CD14-positive monocyte (primary cell): Measurements from ENCODE around the gene LAMC3. TPM values are rescaled to one million over a fixed set of nuclear protein-coding genes. Genes with fewer than 3 reads are reported as not detected.

Experiments
- DNase-seq, 3 donors: peaks; one replicate each; pipeline ENCODE4 v3.0.0-alpha.2; 2011 to 2022
- H2AFZ ChIP-seq: 2 replicates; pipeline ENCODE4 v1.6.0; 2012; ENCODE audit warnings: mild to moderate bottlenecking, low read depth, low read length, inconsistent platforms; ENCODE audit not compliant: insufficient read depth, poor library complexity, severe bottlenecking
- H3K27ac ChIP-seq, 2 donors: 1 replicate in 1 of 2; 2 replicates in 1 of 2; pipeline ENCODE4 v1.5.1; 2012 to 2013; ENCODE audit warnings: low read length in 2 of 2, control low read depth in 1 of 2, inconsistent platforms in 1 of 2, low read depth in 1 of 2, mild to moderate bottlenecking in 1 of 2
- H3K27me3 ChIP-seq, 2 donors: one replicate each; pipeline versions ENCODE4 v1.6.0 to v1.6.1; 2011 to 2013; ENCODE audit warnings: low read length in 2 of 2; ENCODE audit not compliant: control insufficient read depth in 2 of 2, insufficient read depth in 2 of 2
- H3K36me3 ChIP-seq, 2 donors: replicated peaks in 1 of 2; 1 replicate in 1 of 2; 2 replicates in 1 of 2; pipeline versions ENCODE4 v1.5.1 to v1.6.1; 2012 to 2013; ENCODE audit warnings: low read length in 2 of 2, control low read depth in 1 of 2, inconsistent platforms in 1 of 2, mild to moderate bottlenecking in 1 of 2; ENCODE audit not compliant: insufficient read depth in 2 of 2, control insufficient read depth in 1 of 2
- H3K4me1 ChIP-seq, 2 donors: 1 replicate in 1 of 2; 2 replicates in 1 of 2; pipeline versions ENCODE4 v1.5.1 to v1.6.1; 2012 to 2013; ENCODE audit warnings: low read length in 2 of 2, control low read depth in 1 of 2, inconsistent platforms in 1 of 2, mild to moderate bottlenecking in 1 of 2, moderate library complexity in 1 of 2; ENCODE audit not compliant: insufficient read depth in 2 of 2, control insufficient read depth in 1 of 2
- H3K4me2 ChIP-seq: replicated peaks from 2 replicates; pipeline ENCODE3; 2012; ENCODE audit warnings: low read length, moderate library complexity, mild to moderate bottlenecking; ENCODE audit not compliant: poor library complexity, severe bottlenecking; ENCODE audit errors: extremely low read depth
- H3K4me3 ChIP-seq, 3 experiments: fragments of 200-600 bp in 1 of 3; sonication (generic) in 1 of 3; replicated peaks in 1 of 3; 1 replicate in 2 of 3; 2 replicates in 1 of 3; pipeline ENCODE4 v1.5.1; 2011 to 2013; ENCODE audit warnings: low read length in 3 of 3, mild to moderate bottlenecking in 3 of 3, control low read depth in 2 of 3, low read depth in 2 of 3, inconsistent platforms in 1 of 3, moderate library complexity in 1 of 3
- H3K79me2 ChIP-seq: 2 replicates; pipeline ENCODE4 v1.6.0; 2012; ENCODE audit warnings: mild to moderate bottlenecking, control low read depth, inconsistent platforms, low read length, moderate library complexity; ENCODE audit not compliant: insufficient read depth
- H3K9ac ChIP-seq: 2 replicates; pipeline ENCODE4 v1.6.0; 2017; ENCODE audit warnings: low read length, mild to moderate bottlenecking; ENCODE audit not compliant: insufficient read depth, poor library complexity, severe bottlenecking
- H3K9me3 ChIP-seq, 2 donors: replicated peaks in 1 of 2; 1 replicate in 1 of 2; 2 replicates in 1 of 2; pipeline versions ENCODE4 v1.5.1 to v1.6.1; 2012 to 2013; ENCODE audit warnings: low read length in 2 of 2, control low read depth in 1 of 2; ENCODE audit not compliant: control insufficient read depth in 1 of 2, insufficient read depth in 1 of 2
- H4K20me1 ChIP-seq: 2 replicates; pipeline ENCODE4 v1.6.0; 2012; ENCODE audit warnings: mild to moderate bottlenecking, low read length, control low read depth, moderate library complexity; ENCODE audit not compliant: insufficient read depth
- H3K27ac Mint-ChIP-seq, 7 donors: one replicate each; pipeline ENCODE4 v1.8.0; 2020; ENCODE audit warnings: mild to moderate bottlenecking in 7 of 7, mixed read lengths in 7 of 7, moderate library complexity in 6 of 7, inconsistent platforms in 2 of 7
- H3K27me3 Mint-ChIP-seq, 3 donors: one replicate each; pipeline ENCODE4 v1.8.0; 2021 to 2022; ENCODE audit warnings: low read depth in 3 of 3, mild to moderate bottlenecking in 3 of 3, mixed read lengths in 3 of 3, moderate library complexity in 3 of 3, inconsistent platforms in 1 of 3
- H3K36me3 Mint-ChIP-seq, 2 donors: one replicate each; pipeline ENCODE4 v1.8.0; 2020; ENCODE audit warnings: mixed read lengths in 2 of 2, inconsistent platforms in 1 of 2, mild to moderate bottlenecking in 1 of 2
- H3K4me1 Mint-ChIP-seq: one replicate; pipeline ENCODE4 v1.8.0; 2020; ENCODE audit warnings: mild to moderate bottlenecking, mixed read lengths
- H3K4me3 Mint-ChIP-seq, 2 donors: one replicate each; pipeline ENCODE4 v1.8.0; 2020; ENCODE audit warnings: mild to moderate bottlenecking in 2 of 2, mixed read lengths in 2 of 2, moderate library complexity in 1 of 2
- H3K9me3 Mint-ChIP-seq, 7 donors: one replicate each; pipeline ENCODE4 v1.8.0; 2020 to 2022; ENCODE audit warnings: mixed read lengths in 7 of 7, mild to moderate bottlenecking in 6 of 7, moderate library complexity in 6 of 7, inconsistent platforms in 2 of 7
- CTCF ChIP-seq: fragments of 200-600 bp; IDR thresholded peaks from one replicate; pipeline ENCODE4 v1.8.0; 2022; ENCODE audit warnings: antibody characterized with exemption, mild to moderate bottlenecking
- WGBS: methylation state at CpG from one replicate; pipeline ENCODE4 v1.1.5; 2013; ENCODE audit warnings: missing lambda C conversion rate; ENCODE audit not compliant: insufficient coverage; 5-methylcytosine and 5-hydroxymethylcytosine counted together
- intact Hi-C, 2 donors: fragments of 100-400 bp; cut with micrococcal nuclease; formaldehyde crosslinking; loops; one replicate each; pipeline versions ENCODE4 v1.15.0 to v1.15.1; 2023
- polyA plus RNA-seq, 3 donors: library from polyadenylated mRNA; depleted of rRNA in 1 of 3; unstranded in 2 of 3; stranded (reverse) in 1 of 3; fragments of 300-500 nt in 2 of 3; fragments of >200 nt in 1 of 3; fragmentation: Illumina TruSeq in 2 of 3; gene quantifications; 1 replicate in 2 of 3; 2 replicates in 1 of 3; pipeline ENCODE4 v1.2.3, GENCODE V29; 2012 to 2021

The LAMC3 gene
- polyA plus RNA-seq, 3 donors: 0.19 TPM; not detected in 2

- Mint-ChIP-seq H3K36me3 (no peaks in the 10 kb centered on the region), H3K4me1 (peaks cover 2% of the 10 kb centered on the region), H3K27ac (no peak overlapping the region), H3K4me3 (no peak overlapping the region), H3K27me3 (peaks cover 0 to 1% (median under 1%) of the 10 kb centered on the region in 3 donors), H3K9me3 (no peaks in the 10 kb centered on the region)
- WGBS: 98% methylated on average over 7 of the region's 14 CpGs
- H3K4me2 ChIP-seq: no peak overlapping the region
- H3K9me3 ChIP-seq: no peaks in the 10 kb centered on the region
- TF ChIP-seq CTCF: no peak
- H3K27me3 ChIP-seq: no peaks in the 10 kb centered on the region
- no peak overlapping the region for H3K9ac ChIP-seq
- intact Hi-C loops: no loop called here
- H2AFZ ChIP-seq: no peak overlapping the region
- H3K4me3 ChIP-seq: no peak overlapping the region
- H3K27ac ChIP-seq: no peak overlapping the region
- no peak for DNase-seq
- H3K36me3 ChIP-seq: no peaks in the 10 kb centered on the region
- no peaks in the 10 kb centered on the region for H4K20me1 ChIP-seq
- no peaks in the 10 kb centered on the region for H3K4me1 ChIP-seq
- H3K79me2 ChIP-seq: no peaks in the 10 kb centered on the region
Measured at GRCh38 chr9:131056781-131057506, 48.0 kb downstream of the LAMC3 start.

- Histone ChIP-seq H3K27me3 (no peaks in the 10 kb centered on the region), H3K4me1 (no peaks in the 10 kb centered on the region), H3K9me3 (no peaks in the 10 kb centered on the region), H3K79me2 (no peaks in the 10 kb centered on the region), H4K20me1 (no peaks in the 10 kb centered on the region), H3K36me3 (no peaks in the 10 kb centered on the region), H3K27ac (no peak overlapping the region), H3K4me2 (no peak overlapping the region), H2AFZ (no peak overlapping the region), H3K9ac (no peak overlapping the region), H3K4me3 (no peak overlapping the region)
- DNase-seq: no peak
- H3K4me3 Mint-ChIP-seq: no peak overlapping the region
- 86% methylated on average over 19 of the region's 21 CpGs for WGBS
- peaks cover 2% of the 10 kb centered on the region for H3K4me1 Mint-ChIP-seq
- no peaks in the 10 kb centered on the region for H3K9me3 Mint-ChIP-seq
- intact Hi-C loops: no loop called here
- H3K36me3 Mint-ChIP-seq: no peaks in the 10 kb centered on the region
- TF ChIP-seq CTCF: no peak
- H3K27ac Mint-ChIP-seq: no peak overlapping the region
- H3K27me3 Mint-ChIP-seq: peaks cover 0 to 9% (median 0%) of the 10 kb centered on the region in 3 donors
Measured at GRCh38 chr9:131060900-131061630, 52.1 kb downstream of the LAMC3 start.
